T-helper 9 cell (primary cell): Measurements from ENCODE around the gene C19orf73.

Source experiments
- DNase-seq: peaks from one replicate; pipeline ENCODE4 v3.0.0-alpha.2; 2020
- total RNA-seq, 2 donors: gene quantifications; one replicate each; lab custom pipeline; 2026; lab: John Stamatoyannopoulos, UW

The C19orf73 gene, protein sequence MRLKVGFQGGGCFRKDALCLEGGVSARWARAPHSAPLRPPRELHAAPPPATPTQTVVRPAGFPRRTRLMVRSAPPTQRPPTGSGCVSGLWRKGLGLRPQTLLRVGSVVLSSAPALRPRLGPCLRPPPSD
- 0.70 to 2.4 reads per million in 2 donors for total RNA-seq

GRCh38 chr19:49118565-49119410 is at the start of gene C19orf73:
TSS of gene C19orf73 (minus strand) at chr19:49119143. CDS start at chr19:49119022, 121 bp downstream.
- DNase-seq, result peak; percentile 93

GRCh38 chr19:49168421-49168820 is 49.5 kb upstream of the C19orf73 start:
- DNase-seq, result no peak

DNA sequence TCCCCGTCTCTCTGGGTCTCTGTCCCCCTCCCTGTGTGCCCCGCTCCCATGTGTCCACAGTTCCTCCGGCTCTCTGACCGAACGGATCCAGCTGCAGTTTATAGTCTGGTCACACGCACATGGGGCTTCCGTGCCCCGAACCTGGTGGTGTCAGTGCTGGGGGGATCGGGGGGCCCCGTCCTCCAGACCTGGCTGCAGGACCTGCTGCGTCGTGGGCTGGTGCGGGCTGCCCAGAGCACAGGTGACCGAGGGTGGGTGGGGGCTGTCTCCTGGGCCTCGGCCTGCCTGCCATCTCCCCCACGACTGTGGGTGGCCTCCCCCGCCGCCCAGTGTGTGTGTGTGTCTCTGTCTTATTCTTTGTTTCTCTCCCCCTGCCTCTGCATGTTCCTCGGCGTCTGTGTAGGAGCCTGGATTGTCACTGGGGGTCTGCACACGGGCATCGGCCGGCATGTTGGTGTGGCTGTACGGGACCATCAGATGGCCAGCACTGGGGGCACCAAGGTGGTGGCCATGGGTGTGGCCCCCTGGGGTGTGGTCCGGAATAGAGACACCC is 49.0 kb upstream of the C19orf73 start:
- DNase-seq, result no peak

- no peak for DNase-seq
Observed at GRCh38 chr19:49165865-49166301, 46.9 kb upstream of the C19orf73 start.

DNA sequence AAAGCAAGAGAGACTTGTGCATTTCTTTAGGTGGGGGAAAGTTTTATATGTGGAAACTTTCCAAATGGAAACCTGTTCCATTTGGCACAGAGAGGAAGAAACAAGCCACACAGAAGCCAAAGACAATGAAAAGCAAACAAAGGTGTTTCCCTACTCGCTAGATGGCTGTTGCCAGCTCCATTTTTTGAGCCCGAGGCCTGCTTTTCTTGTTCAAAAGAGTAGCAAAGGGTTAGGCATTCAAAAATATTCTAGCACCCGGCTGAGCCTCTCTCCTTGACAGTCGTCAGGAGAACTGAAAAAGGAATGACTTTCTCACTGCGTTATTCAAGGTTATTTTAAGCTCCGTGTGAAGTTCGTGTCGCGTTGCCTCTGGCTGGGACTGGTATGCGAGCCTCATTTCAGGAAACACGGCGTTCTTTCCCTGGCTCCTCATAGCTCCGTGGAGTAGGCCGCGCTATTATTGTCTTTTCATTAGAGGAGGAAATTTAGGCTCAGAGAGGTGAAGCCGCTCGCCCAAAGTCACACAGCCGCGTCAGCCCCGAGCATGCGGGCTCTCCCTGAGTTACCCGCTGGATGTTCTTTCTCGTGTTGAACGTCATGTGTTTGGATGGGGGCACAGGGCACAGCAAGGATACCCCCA is 46.3 kb upstream of the C19orf73 start:
- no peak for DNase-seq

DNA sequence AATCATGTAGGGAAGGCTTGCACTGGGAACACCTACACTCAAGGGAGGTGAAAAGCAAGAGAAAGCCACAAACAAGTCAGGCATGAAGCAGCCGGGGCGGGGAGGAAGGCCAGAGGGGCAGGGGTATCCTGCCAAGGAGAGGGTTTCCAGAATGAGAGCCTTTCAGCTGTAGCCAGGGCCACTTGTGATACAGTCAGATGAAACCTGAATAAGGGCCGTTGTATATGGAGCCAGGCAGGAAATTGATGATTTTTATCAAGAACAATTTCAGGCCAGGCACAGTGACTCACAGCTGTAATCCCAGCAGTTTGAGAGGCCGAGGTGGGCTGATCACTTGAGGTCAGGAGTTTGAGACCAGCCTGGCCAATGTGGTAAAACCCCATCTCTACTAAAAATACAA is 43.0 kb upstream of the C19orf73 start:
- DNase-seq, result no peak

- no peak for DNase-seq
Observed at GRCh38 chr19:49160450-49161189, 41.7 kb upstream of the C19orf73 start.

GRCh38 chr19:49157445-49158224 is 38.7 kb upstream of the C19orf73 start, which contains the start of gene TRPM4:
TSS of gene TRPM4 (plus strand) at chr19:49157792. CDS start at chr19:49157867, 75 bp downstream.
- no peak for DNase-seq

DNA sequence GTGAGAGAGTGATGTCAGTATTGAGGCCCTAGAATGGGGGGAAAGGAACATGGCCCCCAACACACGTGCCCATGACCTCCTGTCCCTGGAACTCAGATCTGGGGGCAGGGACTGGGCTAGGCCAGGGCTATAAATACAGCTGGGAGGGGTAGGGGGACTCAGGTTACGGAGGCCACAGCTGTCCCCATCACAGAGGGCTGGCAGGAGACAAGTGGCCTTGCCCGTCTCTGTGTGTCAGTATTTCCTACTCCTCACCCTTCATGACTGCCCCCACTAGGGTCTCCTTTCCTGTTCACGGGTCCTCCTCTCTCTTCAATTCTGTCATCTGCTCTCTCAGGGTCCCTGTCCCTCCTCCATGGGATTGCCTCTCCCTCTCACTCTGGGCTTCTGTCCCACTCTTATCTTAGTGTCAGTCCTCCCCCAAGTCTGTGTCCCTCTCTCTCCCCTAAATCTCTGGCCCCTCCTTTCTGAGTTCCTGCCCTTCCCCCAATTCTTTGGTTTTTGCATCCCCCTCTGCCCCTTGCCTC is 36.9 kb upstream of the C19orf73 start:
- no peak for DNase-seq

DNA sequence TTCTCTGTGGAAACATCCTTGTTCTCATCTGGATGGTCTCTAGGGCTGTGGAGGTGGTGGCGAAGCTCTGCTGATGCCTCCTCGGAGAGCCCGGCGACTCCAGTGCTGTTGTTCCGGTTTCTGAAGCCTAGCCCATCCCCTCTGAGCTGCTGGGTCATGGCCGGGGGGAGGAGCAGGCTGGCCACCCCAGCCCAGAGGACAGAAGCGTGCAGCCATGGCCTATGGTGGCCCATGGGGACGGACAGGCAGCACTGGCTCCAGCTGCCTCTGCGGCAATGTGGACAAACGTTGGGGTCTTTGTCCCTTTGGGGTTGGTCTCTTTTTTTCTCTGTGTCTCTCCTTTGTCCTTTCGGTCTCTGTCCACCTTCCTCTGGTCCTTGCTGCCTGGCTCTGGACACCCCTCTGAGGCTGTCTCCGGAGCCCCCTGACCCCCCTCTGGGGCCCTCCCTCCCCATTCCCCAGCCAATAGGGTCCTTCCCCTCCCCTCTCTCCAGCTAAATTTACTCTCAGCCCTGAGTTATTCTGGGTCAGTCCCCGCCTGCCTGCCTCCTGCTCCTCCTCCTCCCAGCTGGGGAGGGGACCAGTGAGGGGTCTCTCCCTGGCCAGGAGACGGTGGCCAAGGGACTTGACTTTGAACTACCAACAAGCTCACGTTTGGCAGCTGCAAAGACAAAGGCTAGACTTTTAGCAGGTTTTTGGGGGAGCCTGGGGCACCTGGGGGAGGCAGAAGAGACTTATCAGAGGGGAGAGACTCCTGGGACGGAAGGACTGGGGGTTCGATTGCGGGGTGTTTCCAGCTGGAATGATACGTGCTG is 36.3 kb upstream of the C19orf73 start, which contains the start of gene HRC:
Gene HRC (minus strand): TSS at position 392 of the 815 bp plus-strand sequence. CDS start 159 bp downstream, at position 233.
- DNase-seq, result no peak

DNA sequence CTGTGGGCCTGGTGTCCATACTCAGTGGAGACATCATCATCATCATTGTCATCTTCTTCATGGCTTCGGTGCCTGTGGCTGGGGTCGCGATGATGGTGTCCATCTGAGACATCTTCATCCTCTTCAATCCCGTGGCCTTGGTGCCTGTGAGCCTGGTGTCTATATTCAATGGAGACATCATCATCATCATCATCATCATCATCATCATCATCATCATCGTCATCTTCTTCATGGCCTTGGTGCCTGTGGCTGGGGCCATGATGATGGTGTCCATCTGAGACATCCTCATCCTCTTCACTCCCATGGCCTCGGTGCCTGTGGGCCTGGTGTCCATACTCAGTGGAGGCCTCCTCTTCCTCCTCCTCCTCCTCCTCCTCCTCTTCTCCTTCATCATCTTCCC is 35.3 kb upstream of the C19orf73 start:
- no peak for DNase-seq

GRCh38 chr19:49153167-49153809 is 34.3 kb upstream of the C19orf73 start:
- DNase-seq, result no peak

GRCh38 chr19:49152119-49152550 is 33.2 kb upstream of the C19orf73 start:
- DNase-seq, result no peak

DNA sequence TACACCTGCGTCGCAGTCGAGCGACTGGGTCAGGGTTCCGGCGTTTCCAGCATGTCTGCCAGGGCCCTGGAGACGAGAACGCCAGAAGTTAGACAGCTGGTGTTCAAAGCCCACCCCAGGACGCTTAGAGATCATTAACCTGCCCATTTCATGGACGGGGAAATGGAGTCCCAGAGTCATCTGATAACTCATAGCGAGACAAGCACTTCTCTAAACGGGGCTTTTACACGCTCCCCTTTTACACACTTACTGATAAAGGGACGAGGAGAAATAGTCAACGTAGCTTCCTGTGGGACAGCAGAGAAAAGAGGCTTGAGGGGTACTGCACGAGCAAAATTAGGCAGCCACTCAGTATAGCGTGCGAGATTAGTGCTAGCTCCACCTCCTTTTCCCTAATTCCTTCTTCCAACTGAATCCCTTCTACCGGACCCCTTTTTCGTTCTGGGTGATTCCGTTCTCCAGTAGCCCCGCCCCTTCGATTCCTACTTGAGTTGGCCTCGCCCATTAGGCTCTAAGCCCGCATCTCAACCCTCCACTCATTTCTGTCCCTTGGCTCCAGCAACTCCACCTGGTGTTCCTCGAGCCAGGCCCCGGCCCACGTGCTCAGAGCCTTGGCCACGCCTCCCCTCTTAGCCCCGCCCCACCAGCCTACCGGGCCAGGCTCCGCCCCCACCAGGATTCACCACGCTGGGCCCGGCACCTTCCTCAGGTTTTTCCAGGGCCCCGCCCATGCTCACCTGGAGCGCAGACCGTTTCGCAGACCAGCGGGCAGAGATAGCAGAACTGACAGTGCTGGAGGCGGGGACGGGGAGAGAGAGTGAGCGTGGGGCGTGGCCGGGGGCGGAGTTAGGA is 32.5 kb upstream of the C19orf73 start:
- peak; percentile 38 for DNase-seq

GRCh38 chr19:49150944-49151243 is 32.0 kb upstream of the C19orf73 start:
- DNase-seq, result no peak

GRCh38 chr19:49150106-49150943 is 31.4 kb upstream of the C19orf73 start:
- DNase-seq, result peak; percentile 30

- no peak for DNase-seq
Observed at GRCh38 chr19:49149652-49150105, 30.7 kb upstream of the C19orf73 start.
